GM12801 (cell line): ENCODE results near the gene CHEK1.

Experiments used
- CTCF ChIP-seq: IDR thresholded peaks from one replicate; pipeline ENCODE4 v1.5.1; 2011; ENCODE audit warnings: control low read depth; ENCODE audit not compliant: insufficient read length; ENCODE audit errors: extremely low read depth

Gene CHEK1

DNA sequence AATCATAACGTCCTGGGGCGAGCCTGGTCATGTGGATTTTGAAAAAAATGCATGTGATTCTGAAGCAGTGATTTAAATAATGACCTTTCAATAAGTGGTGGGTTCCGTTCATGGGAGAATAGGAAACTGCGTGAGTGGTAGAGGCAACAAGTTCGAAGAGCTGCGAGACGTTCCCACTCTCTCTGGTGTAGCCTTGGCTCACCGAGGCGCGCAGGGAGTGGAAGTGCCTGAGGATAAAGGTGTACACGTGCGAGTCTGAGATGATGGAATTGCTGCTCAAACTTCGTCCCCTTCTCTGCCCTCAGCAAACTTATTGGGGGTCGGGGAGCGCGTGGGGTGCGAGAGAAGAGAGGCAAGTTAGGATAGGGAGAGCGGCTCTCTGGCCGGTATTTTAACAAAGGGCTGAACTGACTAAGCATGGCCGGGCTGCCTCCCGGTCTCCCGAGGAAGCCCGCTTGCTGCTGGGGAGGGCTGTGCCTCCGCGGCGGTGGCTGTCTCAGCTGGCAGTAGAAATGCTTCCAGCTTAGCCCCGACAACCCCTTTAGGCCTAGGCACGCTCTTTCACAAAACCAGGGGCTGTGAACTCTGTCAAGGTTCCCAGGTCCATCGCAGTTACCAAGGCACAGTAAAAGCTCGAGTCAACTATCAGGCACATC, 33.2 kb upstream of the CHEK1 start:
- TF ChIP-seq CTCF: no peak

DNA sequence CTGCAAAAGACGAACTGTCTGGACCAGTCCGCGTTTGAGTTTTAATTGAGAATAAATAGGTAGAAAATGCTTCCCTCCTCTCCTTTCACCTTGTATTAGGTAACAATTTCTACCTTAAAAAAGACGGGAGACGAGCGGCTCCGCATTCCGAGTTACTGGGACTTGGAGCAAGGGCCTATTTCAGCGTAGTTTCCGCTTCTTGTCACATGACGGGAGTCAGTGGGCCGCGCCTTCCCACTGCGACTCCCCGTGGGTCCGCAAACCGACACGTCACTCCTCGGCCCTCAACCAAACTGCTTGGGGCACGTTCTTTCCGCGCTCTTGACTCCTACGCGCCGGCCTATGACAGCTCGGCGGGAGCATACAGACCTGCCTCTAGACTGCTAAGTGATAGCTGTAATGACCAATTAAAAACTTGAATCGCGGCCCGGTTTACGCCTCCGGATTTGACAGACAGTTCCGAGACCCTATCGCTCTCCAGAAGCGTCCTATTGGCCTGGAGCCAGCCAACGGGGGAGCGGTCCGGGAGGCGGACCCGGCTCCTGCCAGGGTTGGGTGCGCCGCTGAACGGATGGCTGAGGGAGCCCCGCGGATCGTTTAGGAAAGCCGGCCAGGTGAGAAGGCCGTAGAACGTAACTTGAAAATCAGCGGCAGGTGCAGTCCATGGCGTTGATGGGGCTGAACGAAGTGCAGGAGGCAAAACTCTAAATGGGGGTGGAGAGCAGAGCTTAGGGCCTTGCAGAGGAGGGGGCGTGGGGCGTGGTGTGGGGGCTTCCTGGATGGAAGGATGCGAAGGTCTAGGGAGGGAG, 32.5 kb upstream of the CHEK1 start, which contains the start of gene STT3A:
Gene STT3A (plus strand): TSS at position 548 of the 809 bp plus-strand sequence. CDS start 3,064 bp downstream, outside the sequence.
- TF ChIP-seq CTCF: no peak

GRCh38 chr11:125593114-125593820, 31.7 kb upstream of the CHEK1 start:
- no peak for TF ChIP-seq CTCF

GRCh38 chr11:125594958-125595357, 30.0 kb upstream of the CHEK1 start:
- no peak for TF ChIP-seq CTCF

GRCh38 chr11:125600663-125601062, 24.3 kb upstream of the CHEK1 start:
- no peak for TF ChIP-seq CTCF

DNA sequence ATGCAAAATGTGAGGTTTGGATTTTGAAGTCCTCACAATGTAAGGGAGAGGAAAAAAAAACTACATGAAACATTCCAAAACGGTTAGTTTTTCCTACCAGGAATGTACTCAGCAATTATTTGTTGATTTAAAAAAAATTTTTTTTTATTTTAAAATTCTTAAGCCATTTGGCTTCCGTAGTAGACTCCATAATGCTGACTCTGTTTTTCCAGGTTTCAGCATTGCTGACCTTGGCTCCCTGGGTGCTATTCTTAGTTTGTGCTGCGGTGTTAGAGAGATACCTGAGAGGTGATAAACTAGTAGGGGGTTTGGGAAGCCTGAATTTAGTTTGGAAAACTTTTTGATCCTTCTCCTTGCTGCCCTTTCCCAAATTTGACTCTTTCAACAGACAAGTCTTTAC, 21.8 kb upstream of the CHEK1 start:
- no peak for TF ChIP-seq CTCF

DNA sequence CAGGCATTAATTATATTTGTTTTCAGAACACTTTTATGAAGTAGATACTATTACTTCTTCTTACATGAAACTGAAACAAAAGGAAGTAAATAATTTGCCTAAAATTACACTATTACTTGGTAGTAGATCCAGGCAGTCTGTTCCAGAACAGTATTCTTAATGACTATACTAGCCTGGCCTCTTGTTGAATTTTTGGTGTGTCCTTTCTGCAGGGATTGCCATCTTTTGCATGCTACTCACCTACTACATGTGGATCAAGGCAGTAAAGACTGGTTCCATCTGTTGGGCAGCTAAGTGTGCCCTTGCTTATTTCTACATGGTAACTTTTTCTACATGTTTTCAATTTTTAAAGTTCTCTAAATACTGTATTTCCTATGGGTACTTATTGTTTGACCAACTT, 19.5 kb upstream of the CHEK1 start:
- no peak for TF ChIP-seq CTCF
